ENCODE results near the gene ASB18. TPM values are rescaled to one million over a fixed set of nuclear protein-coding genes. Genes with fewer than 3 reads are reported as not detected.
"Not testable (repeated sequence)": the region's sequence is repeated elsewhere in the genome, so short reads cannot be mapped to it uniquely, and the experiment has no call there.

The ASB18 gene
- polyA plus RNA-seq, 3 donors, result not detected

GRCh38 chr2:236271851-236272250 lies 7.6 kb upstream of the ASB18 start:
- Histone ChIP-seq H2AFZ (ENCODE audit: insufficient read depth, low read depth, low read length, poor library complexity, severe bottlenecking) (no peak overlapping the region), H3K4me1 (ENCODE audit: control insufficient read depth in 1 of 2, insufficient read depth in 2 of 2, low read length in 2 of 2) (no peaks in the 10 kb centered on the region), H3K9ac (ENCODE audit: insufficient read depth, low read length, poor library complexity, severe bottlenecking) (no peak overlapping the region), H4K20me1 (ENCODE audit: insufficient read depth, low read length) (no peaks in the 10 kb centered on the region), H3K9me3 (replicated peaks in 1 of 2; ENCODE audit: control insufficient read depth in 1 of 2, insufficient read depth in 1 of 2, low read length in 2 of 2) (peaks cover 15 to 26% of the 10 kb centered on the region in 2 donors), H3K36me3 (replicated peaks in 1 of 2; ENCODE audit: control insufficient read depth in 1 of 2, insufficient read depth in 2 of 2, low read length in 2 of 2) (no peaks in the 10 kb centered on the region), H3K27me3 (ENCODE audit: control insufficient read depth in 2 of 2, insufficient read depth in 2 of 2, low read length in 2 of 2) (no peaks in the 10 kb centered on the region), H3K27ac (ENCODE audit: low read depth in 1 of 2, low read length in 2 of 2) (no peak overlapping the region), H3K4me3 (replicated peaks in 1 of 3; ENCODE audit: low read depth in 2 of 3, low read length in 3 of 3) (no peak overlapping the region), H3K4me2 (replicated peaks; ENCODE audit: extremely low read depth, low read length, poor library complexity, severe bottlenecking) (no peak overlapping the region), H3K79me2 (ENCODE audit: insufficient read depth, low read length) (no peaks in the 10 kb centered on the region)
- H3K36me3 Mint-ChIP-seq, result no peaks in the 10 kb centered on the region
- H3K27me3 Mint-ChIP-seq (ENCODE audit: low read depth in 3 of 3), result peaks cover 0 to 2% (median 2%) of the 10 kb centered on the region in 3 donors
- peaks cover 26 to 43% (median 34%) of the 10 kb centered on the region in 7 donors for H3K9me3 Mint-ChIP-seq
- TF ChIP-seq CTCF (IDR thresholded peaks at IDR 0.05), result no peak
- 87% methylated on average over 3 of the region's 5 CpGs for WGBS (ENCODE audit: insufficient coverage)
- no peak overlapping the region for H3K4me3 Mint-ChIP-seq
- intact Hi-C loops (cut with micrococcal nuclease), result no loop called here
- H3K27ac Mint-ChIP-seq, result no peak overlapping the region
- no peaks in the 10 kb centered on the region for H3K4me1 Mint-ChIP-seq
- DNase-seq, result no peak

DNA sequence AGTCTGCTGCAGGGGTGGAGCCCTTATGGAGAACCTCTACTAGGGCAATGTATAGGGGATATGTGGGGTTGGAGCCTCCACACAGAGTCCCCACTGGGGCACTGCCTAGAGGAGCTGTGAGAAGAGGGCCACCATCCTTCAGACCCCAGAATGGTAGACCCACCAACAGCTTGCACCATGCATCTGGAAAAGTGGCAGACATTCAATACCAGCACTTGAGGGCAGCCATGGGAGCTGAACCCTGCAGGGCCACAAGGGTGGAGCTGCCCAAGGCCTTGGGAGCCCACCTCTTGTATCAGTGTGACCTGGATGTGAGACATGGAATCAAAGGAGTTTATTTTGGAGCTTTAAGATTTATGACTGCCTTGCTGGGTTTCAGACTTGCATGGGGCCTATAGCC lies 5.7 kb upstream of the ASB18 start:
- intact Hi-C loops (cut with micrococcal nuclease); H3K27me3 Mint-ChIP-seq (ENCODE audit: low read depth in 3 of 3); H3K4me1 ChIP-seq (ENCODE audit: control insufficient read depth in 1 of 2, insufficient read depth in 2 of 2, low read length in 2 of 2); H3K4me3 ChIP-seq (replicated peaks in 1 of 3; ENCODE audit: low read depth in 2 of 3, low read length in 3 of 3); H3K4me2 ChIP-seq (replicated peaks; ENCODE audit: extremely low read depth, low read length, poor library complexity, severe bottlenecking); H3K27ac Mint-ChIP-seq; H3K9ac ChIP-seq (ENCODE audit: insufficient read depth, low read length, poor library complexity, severe bottlenecking); H3K36me3 ChIP-seq (replicated peaks in 1 of 2; ENCODE audit: control insufficient read depth in 1 of 2, insufficient read depth in 2 of 2, low read length in 2 of 2); H3K79me2 ChIP-seq (ENCODE audit: insufficient read depth, low read length); H3K27me3 ChIP-seq (ENCODE audit: control insufficient read depth in 2 of 2, insufficient read depth in 2 of 2, low read length in 2 of 2); H4K20me1 ChIP-seq (ENCODE audit: insufficient read depth, low read length); H2AFZ ChIP-seq (ENCODE audit: insufficient read depth, low read depth, low read length, poor library complexity, severe bottlenecking); H3K4me1 Mint-ChIP-seq; H3K4me3 Mint-ChIP-seq; H3K27ac ChIP-seq (ENCODE audit: low read depth in 1 of 2, low read length in 2 of 2); H3K36me3 Mint-ChIP-seq; DNase-seq: not testable (repeated sequence)
- H3K9me3 ChIP-seq (replicated peaks in 1 of 2; ENCODE audit: control insufficient read depth in 1 of 2, insufficient read depth in 1 of 2, low read length in 2 of 2), result peaks cover 15 to 19% of the 10 kb centered on the region in 2 donors
- H3K9me3 Mint-ChIP-seq, result peaks cover 24 to 40% (median 31%) of the 10 kb centered on the region in 7 donors
